Prostate gland (tissue), 2 donors: ENCODE results near the gene CROCC2. TPM values are rescaled to one million over a fixed set of nuclear protein-coding genes. Genes with fewer than 3 reads are reported as not detected.

Source experiments
- DNase-seq: peaks from one replicate; pipeline ENCODE4 v3.0.0-alpha.2; 2019; ENCODE audit warnings: low spot score
- H3K27ac ChIP-seq, 2 donors: fragments of 200-600 bp; sonication (generic); 2 replicates each; pipeline ENCODE4 v1.5.1; 2017 to 2019
- H3K27me3 ChIP-seq: fragments of 200-600 bp; sonication (generic); replicated peaks from 2 replicates; pipeline ENCODE4 v1.5.1; 2019; ENCODE audit not compliant: insufficient read depth
- H3K36me3 ChIP-seq, 2 donors: fragments of 200-600 bp; sonication (generic); 1 replicate in 1 of 2; 2 replicates in 1 of 2; pipeline versions ENCODE4 v1.5.1 to v1.8.1; 2017 to 2019
- H3K4me1 ChIP-seq: fragments of 200-600 bp; sonication (generic); replicated peaks from 2 replicates; pipeline ENCODE4 v1.5.1; 2019
- H3K4me3 ChIP-seq, 2 donors: fragments of 200-600 bp; sonication (generic); 2 replicates each; pipeline ENCODE4 v1.5.1; 2017 to 2019
- H3K9me3 ChIP-seq: fragments of 200-600 bp; sonication (generic); 2 replicates; pipeline ENCODE4 v1.5.1; 2017
- CTCF ChIP-seq, 4 experiments: fragments of 200-600 bp in 2 of 4; fragments of 450-650 bp in 2 of 4; sonication (generic) in 2 of 4; IDR thresholded peaks; 1 replicate in 3 of 4; 2 replicates in 1 of 4; pipeline ENCODE4 v1.5.1; 2016 to 2019; ENCODE audit warnings: antibody characterized with exemption in 4 of 4, mild to moderate bottlenecking in 2 of 4, moderate library complexity in 2 of 4
- POLR2A ChIP-seq: fragments of 450-650 bp; IDR thresholded peaks from one replicate; pipeline ENCODE4 v1.6.1; 2016; ENCODE audit warnings: antibody characterized with exemption, mild to moderate bottlenecking
- POLR2AphosphoS5 ChIP-seq: sonication (generic); formaldehyde crosslinking; IDR thresholded peaks from one replicate; pipeline ENCODE4 v1.6.1; 2017; ENCODE audit warnings: antibody characterized with exemption
- WGBS: methylation state at CpG from one replicate; pipeline ENCODE4 v1.1.5; 2018; 5-methylcytosine and 5-hydroxymethylcytosine counted together
- intact Hi-C: fragments of 100-400 bp; cut with DNase I; formaldehyde crosslinking; loops from one replicate; pipeline ENCODE4 v1.14.2; 2022
- total RNA-seq, 2 donors: library from RNA; depleted of rRNA; stranded (reverse); fragments of >200 nt; gene quantifications; one replicate each; pipeline ENCODE4 v1.1.0, GENCODE V29; 2016

Gene CROCC2
- total RNA-seq, 2 donors from 2014 or later, result 0.23 TPM; not detected in 1

- no peak for DNase-seq
- Histone ChIP-seq H3K36me3 (no peaks in the 10 kb centered on the region), H3K9me3 (no peaks in the 10 kb centered on the region), H3K4me1 (no peaks in the 10 kb centered on the region), H3K4me3 (no peak overlapping the region), H3K27ac (no peak overlapping the region), H3K27me3 (no peaks in the 10 kb centered on the region)
- intact Hi-C loops, result no loop called here
- WGBS, result 90% methylated on average over 30 of the region's 30 CpGs
- TF ChIP-seq POLR2AphosphoS5 (no peak), POLR2A (no peak), CTCF (IDR thresholded peaks at IDR 0.05) (no peak)
These were observed 27.2 kb downstream of the CROCC2 start for GRCh38 chr2:240933048-240933965.

GRCh38 chr2:240933966-240934700, 28.0 kb downstream of the CROCC2 start:
- 85% methylated on average over 20 of the region's 23 CpGs for WGBS

GRCh38 chr2:240934701-240935102, 28.6 kb downstream of the CROCC2 start:
- intact Hi-C loops, result no loop called here

More at GRCh38 chr2:240933966-240934700, 28.0 kb downstream of the CROCC2 start:
- no peaks in the 10 kb centered on the region for H3K36me3 ChIP-seq
- no peak overlapping the region for H3K4me3 ChIP-seq
- TF ChIP-seq POLR2A, result no peak
- TF ChIP-seq POLR2AphosphoS5, result no peak
- TF ChIP-seq CTCF (IDR thresholded peaks at IDR 0.05), result no peak
- intact Hi-C loops, result no loop called here
- no peak overlapping the region for H3K27ac ChIP-seq
- DNase-seq, result no peak
- H3K27me3 ChIP-seq, result no peaks in the 10 kb centered on the region
- no peaks in the 10 kb centered on the region for H3K4me1 ChIP-seq
- H3K9me3 ChIP-seq, result no peaks in the 10 kb centered on the region

GRCh38 chr2:240935103-240935876, 29.2 kb downstream of the CROCC2 start:
- DNase-seq, result no peak
- intact Hi-C loops, result no loop called here
- Histone ChIP-seq H3K9me3 (no peaks in the 10 kb centered on the region), H3K4me3 (no peak overlapping the region), H3K27me3 (no peaks in the 10 kb centered on the region), H3K27ac (no peak overlapping the region), H3K36me3 (no peaks in the 10 kb centered on the region), H3K4me1 (no peaks in the 10 kb centered on the region)
- 81% methylated on average over 23 of the region's 25 CpGs for WGBS
- TF ChIP-seq POLR2A, result no peak
- no peak for TF ChIP-seq CTCF (IDR thresholded peaks at IDR 0.05)
- no peak for TF ChIP-seq POLR2AphosphoS5

More at GRCh38 chr2:240934701-240935102, 28.6 kb downstream of the CROCC2 start:
- TF ChIP-seq CTCF (IDR thresholded peaks at IDR 0.05), result no peak
- TF ChIP-seq POLR2A, result no peak
- TF ChIP-seq POLR2AphosphoS5, result no peak
- H3K27ac ChIP-seq, result no peak overlapping the region
- H3K36me3 ChIP-seq, result no peaks in the 10 kb centered on the region
- DNase-seq, result no peak
- no peaks in the 10 kb centered on the region for H3K9me3 ChIP-seq
- H3K27me3 ChIP-seq, result no peaks in the 10 kb centered on the region
- 88% methylated on average over 12 of the region's 12 CpGs for WGBS
- no peak overlapping the region for H3K4me3 ChIP-seq
- no peaks in the 10 kb centered on the region for H3K4me1 ChIP-seq
